NCI-H1105 treated with DMSO at 0.1 percent for 48 hours (cell line): ENCODE data around the gene LAMTOR4.

Source experiments
- DNase-seq: peaks from one replicate; lab custom pipeline; 2025; lab: John Stamatoyannopoulos, UW

The LAMTOR4 gene

GRCh38 chr7:100148559-100149328 lies at the start of gene LAMTOR4:
TSS of gene LAMTOR4 (plus strand) at chr7:100148918. CDS start at chr7:100148973, 55 bp downstream.
- DNase-seq: peak; percentile 99

GRCh38 chr7:100099452-100099851 lies 49.3 kb upstream of the LAMTOR4 start:
- DNase-seq: no peak

- peak; percentile 86 for DNase-seq
These were observed 48.2 kb upstream of the LAMTOR4 start for GRCh38 chr7:100100420-100101015.

GRCh38 chr7:100101016-100101862 lies 47.5 kb upstream of the LAMTOR4 start, which contains the start of the genes AP4M1 and MCM7:
TSS of gene AP4M1 (plus strand) at chr7:100101643. CDS start at chr7:100101715, 72 bp downstream.
TSS of gene MCM7 (minus strand) at chr7:100101397. CDS start at chr7:100101294, 103 bp downstream.
- peak; percentile 96 for DNase-seq

- no peak for DNase-seq
These were observed 45.5 kb upstream of the LAMTOR4 start for GRCh38 chr7:100102950-100103840.

- no peak for DNase-seq
These were observed 43.2 kb upstream of the LAMTOR4 start for GRCh38 chr7:100105534-100105933.

GRCh38 chr7:100106633-100107032 lies 42.1 kb upstream of the LAMTOR4 start:
- no peak for DNase-seq

- DNase-seq: no peak
These were observed 41.5 kb upstream of the LAMTOR4 start for GRCh38 chr7:100107125-100107737.

GRCh38 chr7:100107890-100108289 lies 40.8 kb upstream of the LAMTOR4 start:
- no peak for DNase-seq

- DNase-seq: no peak
These were observed 39.1 kb upstream of the LAMTOR4 start for GRCh38 chr7:100109521-100110163.

- no peak for DNase-seq
These were observed 37.6 kb upstream of the LAMTOR4 start for GRCh38 chr7:100111156-100111555.

- no peak for DNase-seq
These were observed 36.8 kb upstream of the LAMTOR4 start for GRCh38 chr7:100111914-100112313.

- no peak for DNase-seq
These were observed 33.7 kb upstream of the LAMTOR4 start for GRCh38 chr7:100115026-100115425.

GRCh38 chr7:100118388-100119071 lies 30.2 kb upstream of the LAMTOR4 start:
- no peak for DNase-seq

- peak; percentile 93 for DNase-seq
These were observed 29.4 kb upstream of the LAMTOR4 start, which contains the start of the genes CNPY4 and TAF6 for GRCh38 chr7:100119072-100119969. TSS of gene CNPY4 (plus strand) at chr7:100119634. CDS start at chr7:100119745, 111 bp downstream. TSS of gene TAF6 (minus strand) at chr7:100119358. CDS start at chr7:100114209, 5,149 bp downstream.

- peak; percentile 40 for DNase-seq
These were observed 28.6 kb upstream of the LAMTOR4 start for GRCh38 chr7:100119970-100120732.

- DNase-seq: no peak
These were observed 28.0 kb upstream of the LAMTOR4 start for GRCh38 chr7:100120733-100121036.

GRCh38 chr7:100122067-100122466 lies 26.7 kb upstream of the LAMTOR4 start:
- peak; percentile 71 for DNase-seq
